IMR-90 (cell line): ENCODE measurements around the gene DNAJC5G. TPM values are rescaled to one million over a fixed set of nuclear protein-coding genes. Genes with fewer than 3 reads are reported as not detected.

Experiments
- ATAC-seq: fragments of 200-7000 bp; cut with Tn5 transposase; 2 replicates; pipeline ENCODE4 v1.9.1; 2020; ENCODE audit warnings: low read depth, mild to moderate bottlenecking, moderate library complexity
- BruUV-seq: library from RNA; stranded (reverse); fragments of 400-500 nt; replicated peaks from 2 replicates; lab custom pipeline; 2021; lab: Mats Ljungman, UMichigan
- CTCF ChIA-PET: fragments of 300-600 bp; formaldehyde crosslinking; extraction: SDS; loops from one replicate; lab custom pipeline; 2021; ENCODE audit warnings: antibody characterized with exemption; lab: Yijun Ruan, JAX
- POLR2A ChIA-PET: fragments of 300-600 bp; sonication (Branson Sonifier 250); formaldehyde crosslinking; loops from one replicate; lab custom pipeline; 2022; ENCODE audit warnings: antibody characterized with exemption; ENCODE audit not compliant: unreplicated experiment; lab: Charles Lee
- DNase-seq: peaks from one replicate; pipeline ENCODE4 v3.0.0; 2013
- H2AFZ ChIP-seq: replicated peaks from 2 replicates; pipeline ENCODE3; 2013; ENCODE audit warnings: low read length, mild to moderate bottlenecking; ENCODE audit not compliant: poor library complexity
- H2AK5ac ChIP-seq: 2 replicates; pipeline ENCODE4 v1.6.1; 2013; ENCODE audit warnings: low read depth, low read length, inconsistent platforms
- H2AK9ac ChIP-seq: replicated peaks from 2 replicates; pipeline ENCODE3; 2013; ENCODE audit warnings: mild to moderate bottlenecking, low read depth, low read length, moderate library complexity; ENCODE audit not compliant: poor library complexity
- H2BK120ac ChIP-seq: 2 replicates; pipeline ENCODE4 v1.6.1; 2013; ENCODE audit warnings: low read depth, low read length, inconsistent platforms
- H2BK15ac ChIP-seq: 3 replicates; pipeline ENCODE4 v1.6.1; 2013; ENCODE audit warnings: low read depth, low read length, inconsistent platforms
- H2BK20ac ChIP-seq: 2 replicates; pipeline ENCODE4 v1.6.1; 2013; ENCODE audit warnings: low read depth, mild to moderate bottlenecking, inconsistent platforms, low read length, moderate library complexity
- H2BK5ac ChIP-seq: 2 replicates; pipeline ENCODE4 v1.6.1; 2013; ENCODE audit warnings: mild to moderate bottlenecking, low read depth, low read length, inconsistent platforms; ENCODE audit not compliant: poor library complexity, severe bottlenecking
- H3K14ac ChIP-seq: replicated peaks from 2 replicates; pipeline ENCODE4 v1.6.1; 2013; ENCODE audit warnings: low read depth, low read length, inconsistent platforms
- H3K18ac ChIP-seq: 2 replicates; pipeline ENCODE4 v1.6.1; 2013; ENCODE audit warnings: low read depth, low read length, control low read depth
- H3K23ac ChIP-seq: 2 replicates; pipeline ENCODE4 v1.6.1; 2013; ENCODE audit warnings: low read depth, low read length, inconsistent platforms
- H3K27ac ChIP-seq: 2 replicates; pipeline ENCODE4 v1.5.1; 2013; ENCODE audit warnings: mild to moderate bottlenecking, control low read depth, low read length; ENCODE audit not compliant: insufficient read depth
- H3K27me3 ChIP-seq: 2 replicates; pipeline ENCODE4 v1.6.1; 2013; ENCODE audit warnings: low read length; ENCODE audit not compliant: control insufficient read depth, insufficient read depth
- H3K36me3 ChIP-seq: 2 replicates; pipeline ENCODE4 v1.6.1; 2013; ENCODE audit warnings: low read length, mixed read lengths; ENCODE audit not compliant: control insufficient read depth, insufficient read depth
- H3K4ac ChIP-seq: 2 replicates; pipeline ENCODE4 v1.6.1; 2013; ENCODE audit warnings: low read depth, low read length, inconsistent platforms
- H3K4me1 ChIP-seq: 2 replicates; pipeline ENCODE4 v1.6.1; 2013; ENCODE audit warnings: low read length, mixed read lengths; ENCODE audit not compliant: control insufficient read depth, insufficient read depth
- H3K4me2 ChIP-seq: 2 replicates; pipeline ENCODE4 v1.6.1; 2013; ENCODE audit warnings: low read depth, mild to moderate bottlenecking, control low read depth, low read length, moderate library complexity
- H3K4me3 ChIP-seq: 2 replicates; pipeline ENCODE4 v1.5.1; 2013; ENCODE audit warnings: low read depth, mild to moderate bottlenecking, control low read depth, low read length, moderate library complexity; ENCODE audit not compliant: insufficient read depth
- H3K56ac ChIP-seq: 2 replicates; pipeline ENCODE4 v1.6.1; 2013; ENCODE audit warnings: low read length, inconsistent platforms; ENCODE audit not compliant: insufficient read depth; ENCODE audit errors: extremely low read depth
- H3K79me1 ChIP-seq, 2 experiments: 2 replicates each; pipeline ENCODE4 v1.6.1; 2013; ENCODE audit warnings: low read length in 2 of 2, inconsistent platforms in 1 of 2, low read depth in 1 of 2
- H3K9ac ChIP-seq: 2 replicates; pipeline ENCODE4 v1.6.1; 2013; ENCODE audit warnings: low read depth, low read length, control low read depth
- H3K9me1 ChIP-seq: 2 replicates; pipeline ENCODE4 v1.6.1; 2013; ENCODE audit warnings: low read length, inconsistent platforms; ENCODE audit not compliant: insufficient read depth
- H3K9me3 ChIP-seq: 2 replicates; pipeline ENCODE4 v1.6.1; 2013; ENCODE audit warnings: low read length; ENCODE audit not compliant: control insufficient read depth, insufficient read depth
- H4K20me1 ChIP-seq: 2 replicates; pipeline ENCODE4 v1.6.1; 2013; ENCODE audit warnings: low read length, inconsistent platforms; ENCODE audit not compliant: insufficient read depth
- H4K5ac ChIP-seq: 2 replicates; pipeline ENCODE4 v1.6.1; 2013; ENCODE audit warnings: mild to moderate bottlenecking, low read depth, low read length, control low read depth
- H4K8ac ChIP-seq, 2 experiments: 2 replicates each; pipeline ENCODE4 v1.6.1; 2013; ENCODE audit warnings: low read depth in 2 of 2, low read length in 2 of 2, control low read depth in 1 of 2, inconsistent platforms in 1 of 2
- H4K91ac ChIP-seq: 2 replicates; pipeline ENCODE4 v1.6.1; 2013; ENCODE audit warnings: low read depth, low read length, inconsistent platforms; ENCODE audit not compliant: insufficient read depth
- BHLHE40 ChIP-seq: fragments of 150-350 bp; IDR thresholded peaks from 2 replicates; pipeline ENCODE4 v1.6.1; 2016; ENCODE audit warnings: mild to moderate bottlenecking, low read depth, low read length
- FOS ChIP-seq: fragments of 150-350 bp; IDR thresholded peaks from 2 replicates; pipeline ENCODE4 v1.6.1; 2016; ENCODE audit warnings: low read depth, low read length
- POLR2A ChIP-seq: IDR thresholded peaks from 2 replicates; pipeline ENCODE4 v1.6.1; 2012; ENCODE audit warnings: mild to moderate bottlenecking, low read depth, low read length
- RAD21 ChIP-seq: IDR thresholded peaks from 2 replicates; pipeline ENCODE4 v1.6.1; 2012; ENCODE audit warnings: low read length, improper control_type of control experiment
- RFX5 ChIP-seq: IDR thresholded peaks from 2 replicates; pipeline ENCODE4 v1.8.0; 2012; ENCODE audit warnings: low read depth, mild to moderate bottlenecking, low read length, moderate library complexity
- WGBS, 2 experiments: methylation state at CpG; one replicate each; pipeline versions ENCODE4 v1.1.5 to v1.1.7; 2013; ENCODE audit warnings: missing lambda C conversion rate in 2 of 2; ENCODE audit not compliant: insufficient read length in 1 of 2; ENCODE audit errors: extremely low coverage in 2 of 2; 5-methylcytosine and 5-hydroxymethylcytosine counted together
- dilution Hi-C: fragments of 300-500 bp; cut with HindIII; formaldehyde crosslinking; loops from one replicate; pipeline ENCODE4 v1.14.3; 2018; ENCODE audit warnings: low sequenced_read_pairs; ENCODE audit not compliant: unreplicated experiment
- in situ Hi-C: fragments of 300-500 bp; cut with MboI; formaldehyde crosslinking; loops from 3 replicates; pipeline ENCODE4 v1.14.3; 2019; ENCODE audit warnings: low sequenced_read_pairs, inconsistent platforms, mixed read lengths
- intact Hi-C: fragments of 100-400 bp; cut with micrococcal nuclease; formaldehyde crosslinking; loops from 2 replicates; pipeline ENCODE4 v1.10.0; 2022
- polyA plus RNA-seq, 3 experiments: library from polyadenylated mRNA; depleted of rRNA; stranded (reverse); fragments of >200 nt; gene quantifications; 2 replicates each; pipeline ENCODE4 v1.2.3, GENCODE V29; 2012; ENCODE audit warnings: low replicate concordance in 1 of 3
- total RNA-seq: library from RNA; depleted of rRNA; stranded (reverse); fragments of >200 nt; gene quantifications from 2 replicates; pipeline ENCODE4 v1.2.3, GENCODE V29; 2012
- TF ChIP-seq, protein P1 (sequence below): fragments of 150-350 bp; IDR thresholded peaks from 2 replicates; pipeline ENCODE4 v1.6.1; 2017; ENCODE audit warnings: mild to moderate bottlenecking, antibody characterized with exemption, low read length, low read depth

Gene DNAJC5G
- total and polyA plus RNA-seq, 2 of the 4 experiments (the other 2 are of a cell fraction): not detected

- TF ChIP-seq, protein P1, sequence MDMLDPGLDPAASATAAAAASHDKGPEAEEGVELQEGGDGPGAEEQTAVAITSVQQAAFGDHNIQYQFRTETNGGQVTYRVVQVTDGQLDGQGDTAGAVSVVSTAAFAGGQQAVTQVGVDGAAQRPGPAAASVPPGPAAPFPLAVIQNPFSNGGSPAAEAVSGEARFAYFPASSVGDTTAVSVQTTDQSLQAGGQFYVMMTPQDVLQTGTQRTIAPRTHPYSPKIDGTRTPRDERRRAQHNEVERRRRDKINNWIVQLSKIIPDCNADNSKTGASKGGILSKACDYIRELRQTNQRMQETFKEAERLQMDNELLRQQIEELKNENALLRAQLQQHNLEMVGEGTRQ: no peak
- TF ChIP-seq POLR2A (no peak), BHLHE40 (no peak), RAD21 (no peak), FOS (no peak), RFX5 (no peak)
These were observed 49.7 kb upstream of the DNAJC5G start for GRCh38 chr2:27225526-27225925.

More at GRCh38 chr2:27225526-27225925, 49.7 kb upstream of the DNAJC5G start:
- H3K4me1 ChIP-seq: no peaks in the 10 kb centered on the region
- H4K20me1 ChIP-seq: no peaks in the 10 kb centered on the region
- H3K36me3 ChIP-seq: peaks cover 51% of the 10 kb centered on the region
- no TSS peak for BruUV-seq
- H2BK120ac ChIP-seq: no peak overlapping the region
- no peak overlapping the region for H3K4me3 ChIP-seq
- no peak overlapping the region for H2BK15ac ChIP-seq
- POLR2A ChIA-PET: no interaction called here
- DNase-seq: no peak
- CTCF ChIA-PET: no interaction called here
- no peak overlapping the region for H2BK20ac ChIP-seq
- ATAC-seq: no peak
- no peak overlapping the region for H3K4ac ChIP-seq
- H3K4me2 ChIP-seq: no peak overlapping the region
- no peak overlapping the region for H2AFZ ChIP-seq
- H2AK5ac ChIP-seq: no peak overlapping the region
- H3K9me3 ChIP-seq: no peaks in the 10 kb centered on the region
- in situ Hi-C loops: no loop called here
- no peaks in the 10 kb centered on the region for H3K27me3 ChIP-seq
- H3K18ac ChIP-seq: no peak overlapping the region
- intact Hi-C loops: no loop called here
- no peak overlapping the region for H3K56ac ChIP-seq
- H3K14ac ChIP-seq: no peak overlapping the region
- H3K79me1 ChIP-seq: peaks cover 0 to 5% of the 10 kb centered on the region in 2 experiments; a peak in 2 of 4 replicates
- no peak overlapping the region for H2AK9ac ChIP-seq
- H3K23ac ChIP-seq: no peak overlapping the region
- no peak overlapping the region for H4K8ac ChIP-seq
- no peak overlapping the region for H4K5ac ChIP-seq
- H3K9me1 ChIP-seq: no peaks in the 10 kb centered on the region; the same call in 1 of the 2 replicates
- H2BK5ac ChIP-seq: no peak overlapping the region
- H4K91ac ChIP-seq: no peak overlapping the region
- WGBS, 2 experiments: 100% methylated on average over 2 of the region's 9 CpGs; no CpG with 5 or more reads in 1 of the 2 experiments
- H3K27ac ChIP-seq: no peak overlapping the region
- H3K9ac ChIP-seq: no peak overlapping the region
- dilution Hi-C loops: no loop called here
